NCI-H526 (cell line): Measurements from ENCODE around the gene PREP.
"Not testable (repeated sequence)": the region's sequence is repeated elsewhere in the genome, so short reads cannot be mapped to it uniquely, and the experiment has no call there.

Experiments used
- DNase-seq, 2 experiments: peaks; one replicate each; lab custom pipeline; 2025; lab: John Stamatoyannopoulos, UW

PREP gene

DNA sequence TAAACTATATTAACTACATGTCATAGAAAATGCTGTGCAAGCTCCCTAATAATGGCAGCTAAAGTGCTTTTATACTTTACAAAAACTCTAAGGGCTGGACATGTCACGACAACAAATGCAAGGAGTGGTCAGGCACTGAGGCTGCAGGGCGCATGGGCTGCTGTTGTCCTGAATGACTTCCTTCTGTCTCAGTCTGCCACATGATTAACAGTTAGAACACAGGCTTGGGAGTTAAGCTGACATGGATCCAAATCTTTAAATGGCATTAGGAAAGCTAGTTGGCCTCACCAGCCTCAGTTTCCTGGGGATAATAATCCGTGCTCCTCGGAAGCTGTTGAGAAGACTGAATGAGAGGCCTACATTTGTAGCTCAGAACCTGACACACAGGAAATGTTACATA is 57.4 kb downstream of the PREP start:
- DNase-seq = no peak

GRCh38 chr6:105344881-105345370 is 58.0 kb downstream of the PREP start:
- no peak for DNase-seq

- not testable (repeated sequence) for DNase-seq
These were observed 64.4 kb downstream of the PREP start for GRCh38 chr6:105338350-105338983.

GRCh38 chr6:105336986-105337385 is 65.9 kb downstream of the PREP start:
- DNase-seq = no peak

DNA sequence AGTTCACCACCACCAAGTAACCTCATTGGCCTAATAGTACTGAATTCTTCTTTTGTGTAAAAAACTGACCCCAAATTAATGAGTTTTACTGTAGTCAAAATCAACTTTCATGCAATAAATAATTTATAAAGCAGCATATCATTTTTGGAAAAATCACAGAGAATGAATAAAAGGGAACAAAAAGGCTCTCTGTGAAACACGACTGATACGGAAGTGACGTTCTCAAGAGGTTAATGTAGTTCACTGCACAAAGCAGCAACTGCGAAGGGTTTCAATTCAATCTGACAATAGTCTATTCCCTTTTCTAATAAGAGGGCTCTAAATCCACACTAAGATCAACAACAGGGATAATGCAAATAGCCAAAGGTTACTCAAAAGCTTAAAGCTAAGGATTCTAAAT is 70.3 kb downstream of the PREP start:
- DNase-seq = no peak

- no peak for DNase-seq
These were observed 71.0 kb downstream of the PREP start for GRCh38 chr6:105331927-105332326.

- no peak for DNase-seq
These were observed 72.0 kb downstream of the PREP start for GRCh38 chr6:105330913-105331312.

DNA sequence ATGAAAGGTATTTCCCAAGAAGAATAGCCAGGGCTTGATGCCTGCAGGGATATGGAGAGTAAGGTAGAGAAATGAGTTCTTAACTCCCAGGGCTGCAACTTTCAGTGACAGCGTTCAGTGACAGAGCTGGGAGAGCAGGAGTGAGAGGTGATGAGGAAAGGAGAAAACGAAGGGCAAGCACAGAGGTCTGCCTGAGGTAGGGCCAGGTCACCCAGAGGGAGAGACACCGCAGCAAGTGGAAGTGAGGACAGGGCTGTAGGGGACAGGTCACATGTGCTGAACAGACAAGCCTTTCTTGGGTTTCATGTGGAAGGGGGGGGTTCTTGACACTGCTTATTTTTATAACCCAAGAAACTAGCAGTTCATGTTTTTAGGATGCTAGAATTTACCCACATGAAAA is 72.5 kb downstream of the PREP start:
- no peak for DNase-seq

GRCh38 chr6:105326833-105327770 is 75.8 kb downstream of the PREP start:
- DNase-seq = peak; percentile 66 to 71

GRCh38 chr6:105326216-105326615 is 76.7 kb downstream of the PREP start:
- peak; percentile 35 to 66 for DNase-seq

GRCh38 chr6:105324386-105324950 is 78.4 kb downstream of the PREP start:
- DNase-seq = no peak

DNA sequence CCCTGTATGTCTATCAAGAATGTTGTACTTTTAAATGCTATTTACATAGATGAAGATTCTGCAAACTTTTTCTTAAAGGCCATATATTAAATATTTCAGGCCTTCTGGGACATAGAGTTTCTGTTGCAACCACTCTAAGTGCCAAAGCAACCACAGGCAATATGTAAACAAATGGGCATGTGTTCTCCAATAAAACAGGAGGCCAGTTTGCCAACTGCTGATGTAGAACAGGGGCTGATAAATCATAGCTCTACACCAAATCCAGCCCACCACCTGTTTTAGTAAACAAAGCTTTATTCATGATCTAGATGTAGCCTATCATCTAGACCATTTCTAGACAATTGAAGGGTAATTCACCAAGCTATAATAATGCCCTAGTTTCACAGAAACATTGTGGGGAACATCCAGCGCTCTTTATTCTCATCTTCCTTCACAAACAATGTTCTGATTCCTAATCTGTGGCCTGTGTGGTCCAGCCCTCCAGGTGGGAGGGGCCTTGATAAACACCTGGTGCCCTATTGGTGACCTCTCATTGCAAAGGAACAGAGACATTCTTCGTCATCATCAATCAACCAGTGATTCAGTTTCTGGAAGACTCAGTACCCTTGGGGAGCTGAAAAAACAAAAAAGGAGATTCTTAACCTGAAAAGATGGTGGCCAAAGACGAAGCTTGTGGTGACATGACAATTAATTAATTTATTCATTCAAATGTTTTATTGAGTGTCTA is 80.2 kb downstream of the PREP start:
- no peak for DNase-seq

GRCh38 chr6:105321728-105322127 is 81.2 kb downstream of the PREP start:
- no peak for DNase-seq

- DNase-seq = no peak
These were observed 81.7 kb downstream of the PREP start for GRCh38 chr6:105321207-105321606.

DNA sequence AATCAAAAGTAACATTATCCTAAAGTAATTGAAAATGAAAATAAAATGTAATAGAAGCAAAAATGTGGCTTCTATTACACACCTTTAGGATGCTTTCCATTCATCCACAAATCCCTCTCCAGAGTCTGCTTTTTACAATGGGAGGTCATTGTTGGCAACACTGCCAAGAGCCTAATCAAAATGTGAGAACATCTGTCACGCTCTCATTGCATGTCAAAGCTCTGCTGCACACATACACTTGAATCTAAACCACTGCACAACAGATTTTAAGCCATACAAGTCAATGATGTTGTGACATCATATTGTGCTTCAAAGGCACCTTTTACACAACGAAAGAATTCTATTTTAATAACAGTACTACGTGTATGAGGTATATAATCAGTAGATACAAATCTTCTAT is 82.1 kb downstream of the PREP start:
- DNase-seq = no peak

DNA sequence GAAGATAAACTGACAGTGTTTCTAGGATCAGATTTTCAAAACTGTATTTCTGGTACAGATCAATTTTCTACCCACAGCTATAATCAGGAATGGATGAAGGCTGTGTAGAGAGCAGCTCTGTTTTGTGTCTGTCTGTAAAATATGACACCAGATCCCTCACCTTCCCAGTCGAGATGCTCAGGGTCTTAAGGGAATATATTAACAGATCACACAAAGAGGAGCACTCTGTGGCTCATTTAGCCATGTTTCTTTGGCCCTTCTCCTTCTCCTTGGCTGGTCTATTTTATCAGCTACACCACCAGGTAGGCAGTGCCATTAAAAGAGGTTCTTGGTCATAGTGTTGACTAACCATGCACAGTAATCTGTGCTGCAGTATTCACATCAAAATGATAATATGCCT is 82.6 kb downstream of the PREP start:
- no peak for DNase-seq

DNA sequence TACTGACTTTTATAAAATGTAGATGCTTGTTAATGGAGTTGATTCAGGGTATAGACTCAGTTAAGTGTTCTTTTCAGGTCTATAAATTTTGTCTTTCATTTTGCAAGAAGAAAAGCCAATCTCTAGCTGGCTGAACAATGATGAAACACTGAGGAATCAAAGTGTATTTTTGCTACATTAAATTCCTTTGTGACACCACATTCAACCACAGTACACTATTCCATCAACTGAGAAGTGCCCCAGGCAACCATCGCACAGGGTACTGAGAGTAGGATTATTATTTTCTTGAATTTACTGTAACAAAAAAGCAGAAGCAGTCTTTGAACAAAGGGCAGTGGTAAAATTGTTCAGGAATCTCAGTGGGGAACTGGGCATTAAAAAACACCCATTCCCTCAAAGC is 83.6 kb downstream of the PREP start:
- DNase-seq = no peak

DNA sequence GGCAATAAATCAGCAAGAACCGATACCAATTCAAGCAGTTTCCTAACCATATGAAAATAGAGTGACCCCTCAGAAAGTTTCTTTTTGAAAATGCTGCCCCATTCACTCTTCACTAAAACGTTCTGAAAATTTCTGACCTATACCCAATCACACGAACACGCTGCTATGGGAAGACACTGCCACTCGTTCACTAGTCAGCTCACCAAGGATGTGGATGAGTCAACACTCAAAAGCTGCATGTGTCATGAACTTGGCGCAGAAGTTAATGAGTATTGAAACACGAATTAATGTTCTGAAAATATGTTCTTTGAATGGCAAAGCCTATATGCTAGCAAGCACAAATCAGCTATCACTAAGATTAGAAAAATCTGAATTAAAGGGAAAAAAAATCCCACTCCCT is 84.2 kb downstream of the PREP start:
- no peak for DNase-seq

DNA sequence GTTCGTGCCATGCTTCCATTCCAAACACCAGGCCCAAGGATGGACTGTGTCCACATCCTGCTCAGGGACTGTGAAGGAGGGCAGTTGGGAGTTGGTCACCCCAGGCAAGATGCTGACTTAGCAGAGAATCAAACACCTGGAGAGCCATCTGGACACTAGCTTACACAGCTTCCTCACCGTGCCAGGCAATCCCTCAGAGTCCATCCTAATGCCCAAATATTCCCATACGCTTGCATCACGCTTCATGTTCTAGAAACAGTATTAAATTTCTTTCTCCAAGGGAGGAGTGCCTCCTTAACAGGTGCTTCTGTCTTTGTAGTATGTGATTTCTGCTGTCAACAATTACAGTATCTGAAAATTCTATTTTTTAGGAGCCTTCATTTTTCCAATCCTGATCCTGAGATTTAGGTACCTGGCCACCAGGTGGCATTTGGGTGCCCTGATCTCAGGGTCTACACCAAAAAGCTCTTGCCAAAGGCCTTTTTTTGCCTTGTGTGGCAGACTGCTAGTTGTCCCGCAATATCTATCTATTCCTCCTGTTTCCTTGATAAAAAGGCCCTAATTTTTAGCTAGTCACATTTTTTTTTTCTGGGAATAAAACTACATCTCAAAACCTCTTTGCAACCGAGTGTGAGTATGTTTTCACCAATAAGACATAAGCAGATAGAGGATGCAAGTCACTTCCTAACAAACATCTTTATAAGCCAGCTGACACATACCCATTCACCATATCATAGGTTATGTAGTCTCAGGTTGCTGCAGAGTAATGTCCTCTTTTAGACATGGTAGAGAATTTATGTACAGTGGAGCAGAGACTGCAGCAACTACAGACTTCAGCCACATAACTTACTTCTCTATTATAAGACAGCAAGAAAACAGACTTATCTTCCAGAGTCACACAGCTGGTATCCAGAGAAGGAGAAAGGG is 85.0 kb downstream of the PREP start:
- peak in 1 of 2 experiments; percentile 35 for DNase-seq

- no peak for DNase-seq
These were observed 89.7 kb downstream of the PREP start for GRCh38 chr6:105313211-105313610.

DNA sequence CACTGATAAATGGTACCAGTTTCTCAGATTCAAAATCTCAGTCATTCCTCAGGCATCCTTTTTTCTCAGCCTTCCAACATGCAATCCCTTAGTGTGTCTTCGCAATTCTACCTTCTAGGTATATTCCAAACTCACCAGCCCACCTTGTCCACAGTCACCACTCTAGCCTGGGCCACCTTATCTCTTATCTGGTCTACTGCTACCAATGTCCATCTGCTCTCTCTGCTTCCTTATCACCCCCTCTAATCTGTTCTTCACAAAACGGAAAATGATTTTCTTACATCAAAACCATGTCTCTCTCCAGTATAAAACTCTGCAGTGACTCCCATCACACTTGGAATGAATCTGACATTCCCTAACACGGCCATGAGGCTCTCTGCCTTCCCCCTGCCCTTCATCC is 91.9 kb downstream of the PREP start:
- no peak for DNase-seq
